AG10803 (cell line): Measurements from ENCODE around the gene ZBTB8A.
A peak's percentile ranks its signal among the peaks of the same experiment; 100 is the strongest.

Experiments
- DNase-seq: peaks from one replicate; pipeline ENCODE4 v3.0.0; 2010; ENCODE audit warnings: low read depth
- H3K4me3 ChIP-seq: 2 replicates; pipeline ENCODE4 v1.5.1; 2011; ENCODE audit warnings: mild to moderate bottlenecking, low read length, control low read depth
- CTCF ChIP-seq: conservative IDR thresholded peaks from 2 replicates; pipeline ENCODE4 v1.5.1; 2011; ENCODE audit warnings: mild to moderate bottlenecking, low read length, control low read depth, inconsistent platforms

ZBTB8A gene

GRCh38 chr1:32536117-32536516 is 3.1 kb upstream of the ZBTB8A start:
- TF ChIP-seq CTCF = no peak
- H3K4me3 ChIP-seq = no peak overlapping the region
- no peak for DNase-seq

- DNase-seq = no peak
- no peak for TF ChIP-seq CTCF
- H3K4me3 ChIP-seq = no peak overlapping the region
These were observed 2.5 kb upstream of the ZBTB8A start for GRCh38 chr1:32536764-32537163.

- DNase-seq = peak; percentile 49
- H3K4me3 ChIP-seq = peak overlapping the region; percentile 74
- no peak for TF ChIP-seq CTCF
These were observed 651 bp downstream of the ZBTB8A start for GRCh38 chr1:32539584-32540571.

- no peak for TF ChIP-seq CTCF
- H3K4me3 ChIP-seq = peak overlapping the region; percentile 74
- no peak for DNase-seq
These were observed 1.4 kb downstream of the ZBTB8A start for GRCh38 chr1:32540605-32541004.

- no peak for DNase-seq
- no peak for TF ChIP-seq CTCF
- H3K4me3 ChIP-seq = no peak overlapping the region
These were observed 1.9 kb downstream of the ZBTB8A start for GRCh38 chr1:32541064-32541566.

GRCh38 chr1:32546611-32547010 is 7.4 kb downstream of the ZBTB8A start:
- no peak for DNase-seq
- TF ChIP-seq CTCF = no peak
- no peak overlapping the region for H3K4me3 ChIP-seq

- no peak overlapping the region for H3K4me3 ChIP-seq
- TF ChIP-seq CTCF = no peak
- DNase-seq = no peak
These were observed 10.4 kb downstream of the ZBTB8A start for GRCh38 chr1:32549616-32550015.
